Ishikawa (cell line): ENCODE measurements around the gene RNU6-9.

Experiments
- CREB1 ChIP-seq: IDR thresholded peaks from 2 replicates; pipeline ENCODE4 v1.6.1; 2012; ENCODE audit warnings: low read depth
- EGR1 ChIP-seq: IDR thresholded peaks from 2 replicates; pipeline ENCODE4 v1.6.1; 2012
- EP300 ChIP-seq: IDR thresholded peaks from 2 replicates; pipeline ENCODE4 v1.6.1; 2012; ENCODE audit warnings: borderline replicate concordance
- NFIC ChIP-seq: IDR thresholded peaks from 2 replicates; pipeline ENCODE4 v1.6.1; 2012
- RAD21 ChIP-seq: IDR thresholded peaks from 2 replicates; pipeline ENCODE4 v1.6.1; 2012; ENCODE audit warnings: low read depth
- REST ChIP-seq: IDR thresholded peaks from 2 replicates; pipeline ENCODE4 v1.6.1; 2012; ENCODE audit warnings: low read depth, mild to moderate bottlenecking
- TAF1 ChIP-seq: IDR thresholded peaks from 2 replicates; pipeline ENCODE4 v1.6.1; 2012; ENCODE audit warnings: low read depth, mild to moderate bottlenecking
- ZBTB7A ChIP-seq: IDR thresholded peaks from 2 replicates; pipeline ENCODE4 v1.6.1; 2012; ENCODE audit warnings: low read depth
- TF ChIP-seq, protein P1 (sequence below): IDR thresholded peaks from 2 replicates; pipeline ENCODE4 v1.6.1; 2012
- TF ChIP-seq, protein P2 (sequence below): IDR thresholded peaks from 2 replicates; pipeline ENCODE4 v1.6.1; 2012

DNA sequence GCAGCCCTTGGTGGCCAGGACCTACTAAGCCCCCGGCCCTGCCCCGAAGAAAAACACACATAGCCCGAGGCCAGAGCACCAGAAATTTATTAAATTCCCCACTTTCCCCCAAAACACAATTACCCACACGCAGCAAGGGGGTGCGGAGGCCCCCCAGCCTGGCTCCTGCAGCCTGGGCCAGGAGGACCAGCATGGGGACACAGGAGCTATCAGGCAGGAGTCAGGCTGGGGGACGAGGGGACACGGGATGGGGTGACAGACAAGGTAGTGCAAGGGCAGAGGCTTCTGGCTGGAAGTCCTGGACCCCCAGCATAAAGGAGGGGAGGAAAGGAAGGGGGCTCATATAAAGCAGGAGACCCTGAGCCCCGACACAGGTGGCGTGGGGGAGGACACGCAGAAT is 3.1 kb downstream of the RNU6-9 start:
- TF ChIP-seq ZBTB7A, result no peak
- no peak for TF ChIP-seq NFIC
- TF ChIP-seq RAD21, result no peak
- no peak for TF ChIP-seq EP300
- TF ChIP-seq, protein P1, sequence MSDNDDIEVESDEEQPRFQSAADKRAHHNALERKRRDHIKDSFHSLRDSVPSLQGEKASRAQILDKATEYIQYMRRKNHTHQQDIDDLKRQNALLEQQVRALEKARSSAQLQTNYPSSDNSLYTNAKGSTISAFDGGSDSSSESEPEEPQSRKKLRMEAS, result no peak
- no peak for TF ChIP-seq TAF1
- no peak for TF ChIP-seq EGR1
- no peak for TF ChIP-seq REST
- no peak for TF ChIP-seq CREB1
- TF ChIP-seq, protein P2, sequence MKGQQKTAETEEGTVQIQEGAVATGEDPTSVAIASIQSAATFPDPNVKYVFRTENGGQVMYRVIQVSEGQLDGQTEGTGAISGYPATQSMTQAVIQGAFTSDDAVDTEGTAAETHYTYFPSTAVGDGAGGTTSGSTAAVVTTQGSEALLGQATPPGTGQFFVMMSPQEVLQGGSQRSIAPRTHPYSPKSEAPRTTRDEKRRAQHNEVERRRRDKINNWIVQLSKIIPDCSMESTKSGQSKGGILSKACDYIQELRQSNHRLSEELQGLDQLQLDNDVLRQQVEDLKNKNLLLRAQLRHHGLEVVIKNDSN, result no peak
